ENCODE measurements around the gene KLHL8. TPM values are rescaled to one million over a fixed set of nuclear protein-coding genes. Genes with fewer than 3 reads are reported as not detected.
"Not testable (repeated sequence)": the region's sequence is repeated elsewhere in the genome, so short reads cannot be mapped to it uniquely, and the experiment has no call there.

KLHL8 gene
- total RNA-seq, 1 donor: 14.2 TPM

- H3K4me3 ChIP-seq (ENCODE audit: low read depth, low read length): peak overlapping the region; percentile 98
- no peak for TF ChIP-seq CTCF (IDR thresholded peaks at IDR 0.05; ENCODE audit: insufficient read depth, low read depth, low read length)
- peak; percentile 37 for DNase-seq (ENCODE audit: low read depth)
Measured at GRCh38 chr4:87219632-87220093, 755 bp downstream of the KLHL8 start.

- DNase-seq (ENCODE audit: low read depth); H3K4me3 ChIP-seq (ENCODE audit: low read depth, low read length): not testable (repeated sequence)
Measured at GRCh38 chr4:87217235-87217763, 3.1 kb downstream of the KLHL8 start.

GRCh38 chr4:87216469-87216868 is 3.9 kb downstream of the KLHL8 start:
- TF ChIP-seq CTCF (IDR thresholded peaks at IDR 0.05; ENCODE audit: insufficient read depth, low read depth, low read length): no peak
- H3K4me3 ChIP-seq (ENCODE audit: low read depth, low read length): no peak overlapping the region
- DNase-seq (ENCODE audit: low read depth): no peak

- no peak for TF ChIP-seq CTCF (IDR thresholded peaks at IDR 0.05; ENCODE audit: insufficient read depth, low read depth, low read length)
- H3K4me3 ChIP-seq (ENCODE audit: low read depth, low read length): no peak overlapping the region
- peak; percentile 71 for DNase-seq (ENCODE audit: low read depth)
Measured at GRCh38 chr4:87213421-87214075, 6.9 kb downstream of the KLHL8 start.

- DNase-seq (ENCODE audit: low read depth): no peak
- H3K4me3 ChIP-seq (ENCODE audit: low read depth, low read length): no peak overlapping the region
- TF ChIP-seq CTCF (IDR thresholded peaks at IDR 0.05; ENCODE audit: insufficient read depth, low read depth, low read length): no peak
Measured at GRCh38 chr4:87211249-87211952, 9.0 kb downstream of the KLHL8 start.

GRCh38 chr4:87209696-87210095 is 10.7 kb downstream of the KLHL8 start:
- no peak for TF ChIP-seq CTCF (IDR thresholded peaks at IDR 0.05; ENCODE audit: insufficient read depth, low read depth, low read length)
- H3K4me3 ChIP-seq (ENCODE audit: low read depth, low read length): no peak overlapping the region
- DNase-seq (ENCODE audit: low read depth): no peak

- DNase-seq (ENCODE audit: low read depth): no peak
- TF ChIP-seq CTCF (IDR thresholded peaks at IDR 0.05; ENCODE audit: insufficient read depth, low read depth, low read length): no peak
- H3K4me3 ChIP-seq (ENCODE audit: low read depth, low read length): no peak overlapping the region
Measured at GRCh38 chr4:87209182-87209581, 11.2 kb downstream of the KLHL8 start.
